HG03139 (cell line): ENCODE results near the gene SLC51B.
"Not testable (repeated sequence)": the region's sequence is repeated elsewhere in the genome, so short reads cannot be mapped to it uniquely, and the experiment has no call there.

ENCODE experiments used
- ATAC-seq: cut with Tn5 transposase; IDR thresholded peaks from one replicate; pipeline ENCODE4 v1.9.1; 2021; ENCODE audit not compliant: unreplicated experiment

The SLC51B gene

DNA sequence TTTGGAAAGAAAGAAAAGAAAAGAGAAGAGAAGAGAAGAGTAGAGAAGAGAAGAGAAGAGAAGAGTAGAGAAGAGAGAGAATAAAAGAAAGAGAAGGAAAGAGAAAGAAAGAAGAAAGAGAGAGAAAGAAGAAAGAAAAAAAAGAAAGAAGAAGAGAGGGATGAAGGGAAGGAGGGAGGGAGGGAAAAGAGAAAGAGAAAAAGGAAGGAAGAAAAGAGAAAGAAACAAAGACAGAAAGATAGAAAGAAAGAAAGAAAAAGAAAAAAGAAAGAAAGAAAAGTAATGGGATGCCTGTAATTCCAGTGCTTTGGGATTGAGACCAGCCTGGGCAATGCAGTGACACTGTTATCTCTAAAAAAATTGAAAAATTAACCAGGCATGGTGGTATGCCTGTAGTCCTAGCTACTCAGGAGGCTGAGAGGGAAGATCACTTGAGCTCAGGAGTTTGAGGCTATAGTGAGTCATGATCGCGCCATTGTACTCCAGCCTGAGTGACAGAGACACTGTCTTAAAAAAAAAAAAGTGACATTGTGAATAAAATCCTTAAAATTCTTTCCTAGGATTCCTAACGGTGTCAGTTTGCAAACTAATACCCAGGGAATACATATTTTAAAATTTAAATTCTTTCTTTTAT lies 20.9 kb downstream of the SLC51B start:
- ATAC-seq, result no peak

GRCh38 chr15:65066635-65067316 lies 21.6 kb downstream of the SLC51B start:
- ATAC-seq, result no peak

- ATAC-seq, result no peak
Observed at GRCh38 chr15:65067317-65067644, 22.1 kb downstream of the SLC51B start.

DNA sequence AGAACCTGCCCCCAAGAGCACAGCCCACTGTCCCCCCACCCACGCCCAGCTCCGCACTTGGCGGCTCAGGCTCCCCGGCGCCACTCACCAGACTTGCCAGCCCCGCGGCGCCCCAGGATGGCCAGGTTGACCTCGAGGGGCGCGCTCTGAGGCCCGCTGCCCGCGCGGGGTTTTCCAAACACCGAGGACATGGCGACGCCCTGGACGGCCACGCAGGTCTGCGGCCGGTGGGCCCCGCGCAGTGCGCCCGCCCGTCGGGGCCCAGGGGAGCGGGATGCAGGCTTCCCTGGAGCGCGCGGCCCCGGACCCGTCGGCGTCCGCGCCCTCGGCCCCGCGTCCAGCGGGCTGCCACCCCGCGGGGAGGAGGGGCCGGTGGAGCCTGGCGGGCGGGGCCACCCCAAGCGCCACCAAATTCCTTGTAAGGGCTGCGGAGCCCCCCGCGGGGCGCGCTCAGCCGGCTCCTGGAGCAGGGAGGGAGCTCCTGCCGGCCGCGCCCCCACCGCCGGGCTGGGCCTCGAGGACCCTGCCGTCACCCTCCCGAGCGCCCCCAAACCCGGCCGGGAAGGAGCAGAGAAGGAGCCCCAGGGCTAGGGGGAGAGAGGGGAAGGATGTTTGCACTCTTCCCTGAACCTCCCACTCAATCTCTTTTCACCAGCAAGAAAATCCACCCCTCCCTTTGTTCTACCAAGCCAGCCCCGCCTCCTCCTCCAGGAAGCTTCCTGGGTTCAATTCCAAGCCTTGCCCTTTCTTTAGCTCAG lies 22.6 kb downstream of the SLC51B start, which contains the start of gene RASL12:
Gene RASL12 (minus strand): TSS at position 347 of the 758 bp plus-strand sequence. CDS start 156 bp downstream, at position 191.
- ATAC-seq, result no peak

GRCh38 chr15:65068403-65068788 lies 23.2 kb downstream of the SLC51B start:
- no peak for ATAC-seq

DNA sequence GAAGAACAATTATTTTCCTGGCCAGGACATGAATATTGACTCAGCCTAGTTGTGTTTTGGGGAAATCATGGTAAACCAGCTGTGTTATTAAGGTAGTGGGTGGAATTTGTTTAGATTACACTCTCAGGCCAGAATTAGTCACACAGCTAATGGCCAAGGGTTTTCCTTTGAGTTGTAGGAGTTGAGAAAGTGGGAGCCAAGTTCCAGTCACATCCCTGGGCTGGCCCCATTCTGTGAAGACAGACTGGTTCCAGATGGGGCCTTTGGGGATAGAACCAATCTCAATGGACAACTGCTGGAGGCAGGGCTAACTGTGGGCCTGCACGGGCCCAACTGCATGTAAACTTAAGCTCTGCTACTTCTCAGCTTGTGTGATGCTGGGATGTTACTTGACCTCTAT lies 24.0 kb downstream of the SLC51B start:
- ATAC-seq, result no peak

- ATAC-seq, result no peak
Observed at GRCh38 chr15:65069779-65070546, 24.8 kb downstream of the SLC51B start.

DNA sequence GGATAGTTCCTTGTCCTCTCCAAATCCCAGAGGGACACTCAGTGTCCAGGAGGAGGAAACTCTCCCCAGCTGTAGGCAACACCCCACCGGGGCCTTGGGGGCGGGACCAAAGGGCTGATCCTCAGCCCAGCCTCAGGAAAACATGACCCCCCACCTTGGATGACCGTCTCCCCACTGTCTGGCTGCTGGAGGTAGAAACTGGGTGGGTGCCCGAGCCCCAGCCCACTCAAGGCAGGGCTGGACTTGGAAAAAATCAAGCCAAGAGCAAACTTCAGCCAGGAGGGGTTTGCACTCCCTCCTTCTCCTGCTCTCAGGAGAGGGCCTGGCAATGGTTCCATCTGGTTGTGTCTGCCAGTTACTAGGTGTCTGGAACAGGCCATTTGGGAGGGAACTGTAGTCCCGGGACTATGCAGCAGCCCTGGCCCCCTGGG lies 26.2 kb downstream of the SLC51B start:
- no peak for ATAC-seq

DNA sequence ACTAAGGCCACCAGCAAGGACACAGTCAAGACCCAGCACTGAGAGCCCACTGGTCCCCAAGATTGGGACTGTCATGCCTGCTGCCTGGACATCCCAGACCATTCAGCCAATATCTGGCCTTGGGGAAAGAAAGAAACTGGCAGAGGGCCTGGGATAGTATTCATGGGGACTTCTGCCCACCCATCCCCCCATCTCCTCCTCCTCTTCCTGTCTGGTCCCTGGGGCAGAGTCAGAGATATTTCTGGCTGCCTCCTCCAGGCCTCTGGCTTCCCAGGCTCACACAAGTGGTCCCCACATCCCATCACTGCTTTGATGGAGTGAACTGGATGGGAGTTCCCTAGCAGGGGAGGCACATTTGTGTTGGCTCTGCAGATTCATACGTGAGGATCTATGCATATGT lies 26.8 kb downstream of the SLC51B start:
- no peak for ATAC-seq

DNA sequence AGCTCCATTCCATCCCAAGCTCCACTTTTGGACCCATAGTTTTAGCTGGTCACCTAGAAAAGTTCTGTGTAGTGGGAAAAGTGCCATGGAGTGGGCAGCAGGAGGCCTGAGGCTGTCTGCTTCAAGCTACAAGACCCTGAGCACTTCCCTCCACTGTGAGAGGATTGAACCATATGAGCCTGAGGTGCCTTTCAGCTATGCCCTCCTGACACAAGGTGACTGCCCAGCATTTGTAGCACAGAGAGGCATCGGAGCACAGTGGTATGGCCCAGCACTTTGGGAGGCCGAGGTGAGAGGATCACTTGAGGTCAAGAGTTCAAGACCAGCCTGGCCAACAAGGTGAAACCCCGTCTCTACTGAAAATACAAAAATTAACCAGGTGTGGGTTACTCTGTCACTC lies 27.4 kb downstream of the SLC51B start:
- ATAC-seq, result no peak

DNA sequence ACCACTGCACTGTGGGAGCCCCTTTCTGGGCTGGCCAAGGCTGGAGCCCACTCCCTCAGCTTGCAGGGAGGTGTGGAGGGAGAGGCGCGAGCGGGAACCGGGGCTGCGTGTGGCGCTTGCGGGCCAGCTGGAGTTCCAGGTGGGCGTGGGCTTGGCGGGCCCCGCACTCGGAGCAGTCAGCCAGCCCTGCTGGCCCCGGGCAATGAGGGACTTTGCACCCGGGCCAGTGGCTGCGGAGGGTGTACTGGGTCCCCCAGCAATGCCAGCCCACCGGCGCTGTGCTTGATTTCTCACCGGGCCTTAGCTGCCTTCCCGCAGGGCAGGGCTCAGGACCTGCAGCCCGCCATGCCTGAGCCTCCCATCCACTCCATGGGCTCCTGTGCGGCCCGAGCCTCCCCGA lies 29.8 kb downstream of the SLC51B start:
- ATAC-seq, result not testable (repeated sequence)

GRCh38 chr15:65075607-65076395 lies 30.6 kb downstream of the SLC51B start:
- not testable (repeated sequence) for ATAC-seq

DNA sequence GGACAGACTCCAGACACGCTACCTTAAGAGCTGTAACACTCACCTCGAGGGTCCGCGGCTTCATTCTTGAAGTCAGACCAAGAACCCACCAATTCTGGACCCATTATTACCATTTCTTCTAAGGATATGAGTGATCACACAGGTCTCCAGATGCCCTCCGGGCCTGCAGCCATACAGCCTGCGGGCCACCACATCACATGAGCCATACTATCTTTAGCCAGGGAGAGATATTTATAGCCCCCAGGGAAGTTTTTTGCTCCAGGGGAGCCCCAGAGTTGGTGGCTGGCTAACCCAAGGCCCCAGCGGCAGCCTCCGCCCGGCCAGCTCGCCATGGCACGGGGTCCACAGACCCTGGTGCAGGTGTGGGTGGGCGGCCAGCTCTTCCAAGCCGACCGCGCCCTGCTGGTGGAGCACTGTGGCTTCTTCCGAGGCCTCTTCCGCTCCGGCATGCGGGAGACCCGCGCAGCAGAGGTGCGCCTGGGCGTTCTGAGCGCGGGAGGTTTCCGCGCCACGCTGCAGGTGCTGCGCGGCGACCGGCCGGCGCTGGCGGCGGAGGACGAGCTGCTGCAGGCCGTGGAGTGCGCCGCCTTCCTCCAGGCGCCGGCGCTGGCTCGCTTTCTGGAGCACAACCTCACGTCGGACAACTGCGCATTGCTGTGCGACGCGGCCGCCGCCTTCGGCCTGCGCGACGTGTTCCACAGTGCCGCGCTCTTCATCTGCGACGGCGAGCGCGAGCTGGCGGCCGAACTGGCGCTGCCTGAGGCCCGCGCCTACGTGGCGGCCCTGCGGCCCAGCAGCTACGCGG lies 31.5 kb downstream of the SLC51B start, which contains the start of gene KBTBD13:
Gene KBTBD13 (plus strand): TSS at position 261 of the 805 bp plus-strand sequence. CDS start 70 bp downstream, at position 331.
- no peak for ATAC-seq

GRCh38 chr15:65077291-65077980 lies 32.2 kb downstream of the SLC51B start:
- ATAC-seq, result no peak

DNA sequence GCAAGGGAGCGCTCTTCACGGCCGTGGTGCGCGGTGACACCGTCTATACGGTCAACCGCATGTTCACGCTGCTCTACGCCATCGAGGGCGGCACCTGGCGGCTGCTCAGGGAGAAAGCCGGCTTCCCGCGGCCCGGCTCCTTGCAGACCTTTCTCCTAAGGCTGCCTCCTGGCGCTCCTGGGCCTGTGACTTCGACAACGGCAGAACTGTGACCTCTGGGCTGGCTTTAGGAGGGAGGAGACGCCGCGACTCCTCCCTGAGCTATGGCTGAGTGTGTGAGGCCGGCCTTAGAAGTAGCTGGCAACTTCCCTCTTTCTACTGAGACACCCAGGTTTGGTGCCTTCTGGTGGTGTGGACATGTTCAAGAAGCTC lies 32.8 kb downstream of the SLC51B start:
- ATAC-seq, result no peak

DNA sequence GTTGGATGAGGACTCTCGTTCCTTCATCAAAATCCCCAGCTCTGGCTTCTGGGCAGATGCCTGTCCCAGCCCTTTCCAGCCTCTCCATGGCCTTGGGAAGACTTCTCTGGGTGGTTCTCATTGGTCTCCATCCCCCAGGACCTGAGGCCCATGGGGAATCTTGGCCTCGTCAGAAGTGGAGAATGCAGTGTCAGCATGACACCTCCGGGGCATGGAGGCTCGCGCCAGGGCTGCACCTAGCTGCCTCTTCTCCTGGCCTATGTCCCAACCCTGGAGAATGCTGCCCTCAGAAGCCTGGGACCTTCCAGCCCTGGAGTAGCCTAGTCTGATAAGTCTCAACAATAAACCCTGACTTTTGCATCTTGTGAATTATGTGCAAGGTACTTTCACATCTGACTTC lies 34.4 kb downstream of the SLC51B start:
- no peak for ATAC-seq

GRCh38 chr15:65081270-65081669 lies 36.1 kb downstream of the SLC51B start:
- ATAC-seq, result no peak

GRCh38 chr15:65081758-65082157 lies 36.6 kb downstream of the SLC51B start:
- ATAC-seq, result no peak
